Sigmoid colon (tissue), 4 donors: Measurements from ENCODE around the gene INHBE.

Experiments used
- EP300 ChIP-seq, 4 donors: sonication (generic); formaldehyde crosslinking; IDR thresholded peaks; one replicate each; pipeline ENCODE4 v1.6.1; 2017; ENCODE audit warnings: antibody characterized with exemption in 4 of 4
- POLR2A ChIP-seq, 2 donors: fragments of 450-650 bp; IDR thresholded peaks; one replicate each; pipeline ENCODE4 v1.6.1; 2016; ENCODE audit warnings: antibody characterized with exemption in 2 of 2, mild to moderate bottlenecking in 2 of 2, moderate library complexity in 2 of 2
- TF ChIP-seq, protein P1 (sequence below), 4 experiments: fragments of 450-650 bp in 3 of 4; fragments of 200-600 bp in 1 of 4; IDR thresholded peaks; one replicate each; pipeline ENCODE4 v1.5.1; 2016 to 2019; ENCODE audit warnings: antibody characterized with exemption in 4 of 4, mild to moderate bottlenecking in 3 of 4, moderate library complexity in 2 of 4

DNA sequence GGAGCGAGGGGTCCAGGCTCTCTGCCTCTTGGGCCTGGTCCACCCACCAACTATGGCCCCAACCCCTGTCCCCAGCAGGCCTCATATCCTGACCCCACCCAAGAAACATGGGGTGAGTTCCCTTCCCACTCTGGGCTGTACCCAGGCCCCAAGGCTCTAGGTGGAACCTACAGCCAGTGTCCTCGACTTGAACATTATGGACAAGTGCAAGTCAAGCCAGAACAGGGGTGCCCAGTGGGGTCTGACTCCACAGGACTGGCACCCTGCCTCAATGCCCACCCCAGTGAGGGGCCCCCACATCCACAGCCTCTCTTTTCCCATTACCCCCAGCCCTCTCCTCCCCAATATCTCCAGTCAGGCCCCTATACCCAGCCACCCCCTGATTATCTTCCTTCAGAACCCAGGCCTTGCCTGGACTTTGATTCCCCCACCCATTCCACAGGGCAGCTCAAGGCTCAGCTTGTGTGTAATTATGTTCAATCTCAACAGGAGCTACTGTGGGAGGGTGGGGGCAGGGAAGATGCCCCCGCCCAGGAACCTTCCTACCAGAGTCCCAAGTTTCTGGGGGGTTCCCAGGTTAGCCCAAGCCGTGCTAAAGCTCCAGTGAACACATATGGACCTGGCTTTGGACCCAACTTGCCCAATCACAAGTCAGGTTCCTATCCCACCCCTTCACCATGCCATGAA, 16.0 kb downstream of the INHBE start:
- TF ChIP-seq, protein P1, sequence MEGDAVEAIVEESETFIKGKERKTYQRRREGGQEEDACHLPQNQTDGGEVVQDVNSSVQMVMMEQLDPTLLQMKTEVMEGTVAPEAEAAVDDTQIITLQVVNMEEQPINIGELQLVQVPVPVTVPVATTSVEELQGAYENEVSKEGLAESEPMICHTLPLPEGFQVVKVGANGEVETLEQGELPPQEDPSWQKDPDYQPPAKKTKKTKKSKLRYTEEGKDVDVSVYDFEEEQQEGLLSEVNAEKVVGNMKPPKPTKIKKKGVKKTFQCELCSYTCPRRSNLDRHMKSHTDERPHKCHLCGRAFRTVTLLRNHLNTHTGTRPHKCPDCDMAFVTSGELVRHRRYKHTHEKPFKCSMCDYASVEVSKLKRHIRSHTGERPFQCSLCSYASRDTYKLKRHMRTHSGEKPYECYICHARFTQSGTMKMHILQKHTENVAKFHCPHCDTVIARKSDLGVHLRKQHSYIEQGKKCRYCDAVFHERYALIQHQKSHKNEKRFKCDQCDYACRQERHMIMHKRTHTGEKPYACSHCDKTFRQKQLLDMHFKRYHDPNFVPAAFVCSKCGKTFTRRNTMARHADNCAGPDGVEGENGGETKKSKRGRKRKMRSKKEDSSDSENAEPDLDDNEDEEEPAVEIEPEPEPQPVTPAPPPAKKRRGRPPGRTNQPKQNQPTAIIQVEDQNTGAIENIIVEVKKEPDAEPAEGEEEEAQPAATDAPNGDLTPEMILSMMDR (IDR thresholded peaks at IDR 0.05), result no peak
- TF ChIP-seq POLR2A (IDR thresholded peaks at IDR 0.05) (no peak), EP300 (IDR thresholded peaks at IDR 0.05) (no peak)
